SK-N-SH (cell line): ENCODE measurements around the gene TUBA4B. TPM values are rescaled to one million over a fixed set of nuclear protein-coding genes. Genes with fewer than 3 reads are reported as not detected.

Source experiments
- CTCF ChIA-PET: fragments of 300-600, 350-600 bp; formaldehyde crosslinking; extraction: SDS; loops from one replicate; lab custom pipeline; 2021; lab: Yijun Ruan, JAX
- POLR2A ChIA-PET: fragments of 350-600 bp; sonication (Branson Sonifier 250); formaldehyde crosslinking; extraction: SDS; loops from one replicate; lab custom pipeline; 2020; ENCODE audit warnings: antibody characterized with exemption, inconsistent platforms; lab: Yijun Ruan, JAX
- DNase-seq: peaks from one replicate; pipeline ENCODE4 v3.0.0; 2012
- H2AFZ ChIP-seq: fragments of 200-600 bp; sonication (generic); 2 replicates; pipeline ENCODE4 v1.8.1; 2016; ENCODE audit warnings: antibody characterized with exemption, mild to moderate bottlenecking, low read depth
- H3F3A ChIP-seq: fragments of 200-600 bp; sonication (generic); replicated peaks from 2 replicates; pipeline ENCODE3; 2016; ENCODE audit warnings: antibody characterized with exemption, mild to moderate bottlenecking; ENCODE audit not compliant: insufficient read depth
- H3K27ac ChIP-seq, 2 experiments: fragments of 200-500 bp in 1 of 2; fragments of 200-600 bp in 1 of 2; sonication (Bioruptor generic) in 1 of 2; sonication (generic), shearing (Covaris generic) in 1 of 2; 2 replicates each; pipeline versions ENCODE4 v1.5.1 to v1.6.1; 2014 to 2016; ENCODE audit warnings: low read depth in 2 of 2, inconsistent platforms in 1 of 2, low read length in 1 of 2, mild to moderate bottlenecking in 1 of 2, mixed read lengths in 1 of 2
- H3K27me3 ChIP-seq: fragments of 200-600 bp; sonication (generic), shearing (Covaris generic); 2 replicates; pipeline ENCODE4 v1.6.1; 2016; ENCODE audit warnings: mixed run types; ENCODE audit not compliant: insufficient read depth
- H3K36me3 ChIP-seq, 2 experiments: fragments of 200-500 bp in 1 of 2; fragments of 200-600 bp in 1 of 2; sonication (Bioruptor generic) in 1 of 2; sonication (generic) in 1 of 2; replicated peaks in 1 of 2; 2 replicates each; pipeline versions ENCODE3 to v1.5.1; 2014 to 2016; ENCODE audit warnings: low read length in 1 of 2, mild to moderate bottlenecking in 1 of 2; ENCODE audit not compliant: insufficient read depth in 2 of 2, control insufficient read depth in 1 of 2
- H3K4me1 ChIP-seq, 2 experiments: fragments of 200-500 bp in 1 of 2; fragments of 200-600 bp in 1 of 2; sonication (Bioruptor generic) in 1 of 2; sonication (generic), shearing (Covaris generic) in 1 of 2; 2 replicates each; pipeline versions ENCODE4 v1.5.1 to v1.6.1; 2014 to 2016; ENCODE audit warnings: low read depth in 1 of 2, low read length in 1 of 2, mixed run types in 1 of 2; ENCODE audit not compliant: insufficient read depth in 2 of 2, control insufficient read depth in 1 of 2
- H3K4me2 ChIP-seq: fragments of 200-600 bp; sonication (generic), shearing (Covaris generic); 2 replicates; pipeline ENCODE4 v1.6.1; 2017; ENCODE audit warnings: mixed run types
- H3K4me3 ChIP-seq, 2 experiments: fragments of 200-500 bp in 1 of 2; fragments of 200-600 bp in 1 of 2; sonication (Bioruptor generic) in 1 of 2; sonication (generic), shearing (Covaris generic) in 1 of 2; 2 replicates each; pipeline versions ENCODE4 v1.5.1 to v1.8.1; 2014 to 2016; ENCODE audit warnings: low read depth in 2 of 2, inconsistent platforms in 1 of 2, low read length in 1 of 2, mild to moderate bottlenecking in 1 of 2, mixed read lengths in 1 of 2, moderate library complexity in 1 of 2
- H3K79me2 ChIP-seq: fragments of 200-600 bp; sonication (generic); 2 replicates; pipeline ENCODE4 v1.8.1; 2017; ENCODE audit warnings: mild to moderate bottlenecking; ENCODE audit not compliant: insufficient read depth
- H3K9ac ChIP-seq: fragments of 200-600 bp; sonication (generic); 2 replicates; pipeline ENCODE4 v1.6.1; 2017; ENCODE audit warnings: mixed run types
- H3K9me2 ChIP-seq: fragments of 200-600 bp; sonication (generic); 2 replicates; pipeline ENCODE4 v1.6.1; 2017; ENCODE audit warnings: mixed run types
- H3K9me3 ChIP-seq: fragments of 200-600 bp; sonication (generic); 2 replicates; pipeline ENCODE4 v1.6.1; 2017; ENCODE audit warnings: mixed run types, mild to moderate bottlenecking, moderate library complexity
- H4K20me1 ChIP-seq: fragments of 200-600 bp; sonication (generic); 2 replicates; pipeline ENCODE4 v1.6.1; 2017; ENCODE audit warnings: mild to moderate bottlenecking, mixed run types; ENCODE audit not compliant: insufficient read depth
- FOXJ3 ChIP-seq: sonication (generic); formaldehyde crosslinking; IDR thresholded peaks from 2 replicates; pipeline ENCODE4 v1.5.1; 2020; ENCODE audit warnings: mild to moderate bottlenecking, missing genetic modification reagents
- MXI1 ChIP-seq: IDR thresholded peaks from 2 replicates; pipeline ENCODE4 v1.6.1; 2012; ENCODE audit warnings: mild to moderate bottlenecking, low read depth, low read length, improper control_type of control experiment
- NFIC ChIP-seq: IDR thresholded peaks from 2 replicates; pipeline ENCODE4 v1.4.0; 2012; ENCODE audit warnings: borderline replicate concordance
- TCF12 ChIP-seq: IDR thresholded peaks from 2 replicates; pipeline ENCODE4 v1.4.0; 2012
- ZBTB33 ChIP-seq: IDR thresholded peaks from 2 replicates; pipeline ENCODE4 v1.4.0; 2012; ENCODE audit warnings: low read depth, borderline replicate concordance
- WGBS: methylation state at CpG from one replicate; pipeline ENCODE4 v1.1.6; 2017; ENCODE audit warnings: low lambda C conversion rate; 5-methylcytosine and 5-hydroxymethylcytosine counted together
- polyA plus RNA-seq, 3 experiments: library from polyadenylated mRNA; depleted of rRNA; stranded (reverse); fragments of >200 nt; gene quantifications; 2 replicates each; pipeline ENCODE4 v1.2.3, GENCODE V29; 2012
- TF ChIP-seq, protein P1 (sequence below): fragments of 150-350 bp; IDR thresholded peaks from 2 replicates; pipeline ENCODE4 v1.6.1; 2017; ENCODE audit warnings: antibody characterized with exemption, low read length, low read depth, borderline replicate concordance

Gene TUBA4B
- polyA plus RNA-seq, 1 of the 3 experiments (the other 2 are of a cell fraction), result 0.03 TPM

- no peak overlapping the region for H3K4me2 ChIP-seq
- POLR2A ChIA-PET, result interaction anchor here (0.6 kb wide), 1 partner anchor 102 kb away, joined by 3 read pairs; no protein-coding TSS in a partner anchor
- H3K4me3 ChIP-seq, result no peak overlapping the region
- no peaks in the 10 kb centered on the region for H3K9me3 ChIP-seq
- no peak for DNase-seq
- H3K79me2 ChIP-seq, result no peaks in the 10 kb centered on the region
- CTCF ChIA-PET, result interaction anchor here (3.4 to 5.9 kb wide), 2 partner anchors 10 to 27 kb away, joined by 24 to 62 read pairs; partner anchors contain the start of gene DNAJB2
- no peak overlapping the region for H2AFZ ChIP-seq
- H3K9ac ChIP-seq, result no peak overlapping the region
- no peaks in the 10 kb centered on the region for H4K20me1 ChIP-seq
- TF ChIP-seq ZBTB33, result no peak
- TF ChIP-seq, protein P1, sequence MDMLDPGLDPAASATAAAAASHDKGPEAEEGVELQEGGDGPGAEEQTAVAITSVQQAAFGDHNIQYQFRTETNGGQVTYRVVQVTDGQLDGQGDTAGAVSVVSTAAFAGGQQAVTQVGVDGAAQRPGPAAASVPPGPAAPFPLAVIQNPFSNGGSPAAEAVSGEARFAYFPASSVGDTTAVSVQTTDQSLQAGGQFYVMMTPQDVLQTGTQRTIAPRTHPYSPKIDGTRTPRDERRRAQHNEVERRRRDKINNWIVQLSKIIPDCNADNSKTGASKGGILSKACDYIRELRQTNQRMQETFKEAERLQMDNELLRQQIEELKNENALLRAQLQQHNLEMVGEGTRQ, result no peak
- H3K36me3 ChIP-seq, result no peaks in the 10 kb centered on the region
- H3K27ac ChIP-seq, result no peak overlapping the region
- WGBS, result 68% methylated on average over 2 of the region's 2 CpGs
- no peaks in the 10 kb centered on the region for H3K9me2 ChIP-seq
- H3K27me3 ChIP-seq, result peaks cover under 1% of the 10 kb centered on the region; the same call in 1 of the 2 replicates
- no peaks in the 10 kb centered on the region for H3F3A ChIP-seq
- peaks cover 0 to 14% of the 10 kb centered on the region in 2 experiments; a peak in 1 of 4 replicates for H3K4me1 ChIP-seq
These were observed 15.3 kb downstream of the TUBA4B start for GRCh38 chr2:219268294-219268693.

GRCh38 chr2:219269362-219270054 lies 16.5 kb downstream of the TUBA4B start:
- H3F3A ChIP-seq, result no peaks in the 10 kb centered on the region
- no peaks in the 10 kb centered on the region; the same call in 1 of the 2 replicates for H3K27me3 ChIP-seq
- H3K4me2 ChIP-seq, result no peak overlapping the region
- CTCF ChIA-PET, result interaction anchor here (1.0 to 5.9 kb wide), 6 partner anchors 9 to 30 kb away, joined by 3 to 62 read pairs (median 6); partner anchors contain the start of gene DNAJB2
- no peak overlapping the region for H2AFZ ChIP-seq
- H3K9ac ChIP-seq, result no peak overlapping the region
- H3K4me3 ChIP-seq, result no peak overlapping the region
- 56% methylated on average over 8 of the region's 8 CpGs for WGBS
- POLR2A ChIA-PET, result interaction anchor here (0.9 to 1.3 kb wide), 2 partner anchors 9 to 25 kb away, joined by 4 to 5 read pairs; partner anchors contain the start of genes DNAJB2, GLB1L and STK16
- H4K20me1 ChIP-seq, result no peaks in the 10 kb centered on the region
- TF ChIP-seq MXI1 (peak; percentile 65; the same call in 1 of the 2 replicates), FOXJ3 (no peak), NFIC (0 out of 2 replicates have a peak, but pooled peaks have one; percentile 15), TCF12 (no peak)
- TF ChIP-seq, all 33 proteins: peak for 2
- H3K36me3 ChIP-seq, result no peaks in the 10 kb centered on the region
- H3K9me3 ChIP-seq, result no peaks in the 10 kb centered on the region
- H3K9me2 ChIP-seq, result no peaks in the 10 kb centered on the region
- peak overlapping the region in 1 of 2 experiments; percentile 53; a peak in 1 of 4 replicates for H3K27ac ChIP-seq
- DNase-seq, result peak; percentile 58
- peaks cover 7 to 14% of the 10 kb centered on the region in 2 experiments; a peak in 3 of 4 replicates for H3K4me1 ChIP-seq
- no peaks in the 10 kb centered on the region for H3K79me2 ChIP-seq
